ENCODE results near the gene FAM181B.

The FAM181B gene

GRCh38 chr11:82738091-82738490, 4.4 kb upstream of the FAM181B start:
- no peak for TF ChIP-seq SIN3A (IDR thresholded peaks at IDR 0.05; ENCODE audit: borderline replicate concordance, insufficient read depth, low read length)

- TF ChIP-seq POLR2AphosphoS5 (IDR thresholded peaks at IDR 0.05; ENCODE audit: low read depth, low read length) (no peak), SIN3A (IDR thresholded peaks at IDR 0.05; ENCODE audit: borderline replicate concordance, insufficient read depth, low read length) (no peak), REST (IDR thresholded peaks at IDR 0.05; ENCODE audit: insufficient read depth in 1 of 2, low read depth in 2 of 2, low read length in 2 of 2) (no peak), FOXP2 (optimal IDR thresholded peaks at IDR 0.05; ENCODE audit: borderline replicate concordance, extremely low read depth, extremely low read length, insufficient read depth) (no peak), TAF1 (IDR thresholded peaks at IDR 0.05; ENCODE audit: borderline replicate concordance, insufficient read depth, low read length) (no peak)
These were observed 436 bp upstream of the FAM181B start for GRCh38 chr11:82734120-82734479.

DNA sequence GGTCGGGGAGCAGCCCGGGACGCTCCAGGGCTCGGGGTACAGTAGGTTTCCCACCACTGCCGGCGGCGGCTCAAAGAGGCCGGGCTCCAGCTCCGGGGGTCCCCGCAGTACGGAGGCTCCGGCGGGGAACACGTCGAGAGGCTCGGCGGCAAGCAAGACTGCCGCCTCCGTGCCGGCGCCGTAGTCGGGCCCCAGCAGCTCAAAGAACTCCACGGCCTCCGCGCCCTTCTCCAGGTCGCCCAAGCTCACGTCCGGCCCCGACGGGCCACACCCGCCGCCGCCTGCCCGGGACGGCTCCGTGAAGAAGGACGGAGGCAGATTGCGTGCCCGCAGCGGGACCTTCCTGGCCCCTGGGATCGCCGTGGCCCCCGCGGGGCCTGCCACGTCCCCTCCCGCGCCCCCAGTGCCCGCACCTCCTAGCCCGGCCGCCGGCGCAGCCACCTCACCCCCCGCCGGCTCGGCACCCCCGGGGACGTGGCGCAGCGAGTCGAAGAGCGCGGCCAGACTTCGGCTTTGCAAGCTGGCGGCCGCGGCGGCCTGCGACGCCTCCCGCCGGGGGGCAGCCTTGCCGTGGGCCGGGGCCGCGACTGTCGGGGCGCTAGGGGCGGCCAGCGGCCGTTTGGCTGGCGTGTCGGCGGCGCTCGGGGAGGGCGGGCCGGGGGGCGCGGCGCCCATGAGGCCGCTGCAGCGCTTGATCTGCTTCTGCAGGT, 775 bp downstream of the FAM181B start:
- TF ChIP-seq POLR2AphosphoS5 (IDR thresholded peaks at IDR 0.05; ENCODE audit: low read depth, low read length) = no peak
- no peak for TF ChIP-seq TAF1 (IDR thresholded peaks at IDR 0.05; ENCODE audit: borderline replicate concordance, insufficient read depth, low read length)
- TF ChIP-seq REST (IDR thresholded peaks at IDR 0.05; ENCODE audit: insufficient read depth in 1 of 2, low read depth in 2 of 2, low read length in 2 of 2) = no peak
- TF ChIP-seq SIN3A (IDR thresholded peaks at IDR 0.05; ENCODE audit: borderline replicate concordance, insufficient read depth, low read length) = no peak
- no peak for TF ChIP-seq FOXP2 (optimal IDR thresholded peaks at IDR 0.05; ENCODE audit: borderline replicate concordance, extremely low read depth, extremely low read length, insufficient read depth)

- TF ChIP-seq TAF1 (IDR thresholded peaks at IDR 0.05; ENCODE audit: borderline replicate concordance, insufficient read depth, low read length) (no peak), FOXP2 (optimal IDR thresholded peaks at IDR 0.05; ENCODE audit: borderline replicate concordance, extremely low read depth, extremely low read length, insufficient read depth) (no peak)
These were observed 1.3 kb downstream of the FAM181B start for GRCh38 chr11:82732348-82732733.

GRCh38 chr11:82731691-82732277, 1.9 kb downstream of the FAM181B start:
- TF ChIP-seq FOXP2 (optimal IDR thresholded peaks at IDR 0.05; ENCODE audit: borderline replicate concordance, extremely low read depth, extremely low read length, insufficient read depth) (no peak), SIN3A (IDR thresholded peaks at IDR 0.05; ENCODE audit: borderline replicate concordance, insufficient read depth, low read length) (no peak), POLR2AphosphoS5 (IDR thresholded peaks at IDR 0.05; ENCODE audit: low read depth, low read length) (no peak), REST (IDR thresholded peaks at IDR 0.05; ENCODE audit: insufficient read depth in 1 of 2, low read depth in 2 of 2, low read length in 2 of 2) (no peak), TAF1 (IDR thresholded peaks at IDR 0.05; ENCODE audit: borderline replicate concordance, insufficient read depth, low read length) (no peak)

- TF ChIP-seq TAF1 (IDR thresholded peaks at IDR 0.05; ENCODE audit: borderline replicate concordance, insufficient read depth, low read length) (no peak), SIN3A (IDR thresholded peaks at IDR 0.05; ENCODE audit: borderline replicate concordance, insufficient read depth, low read length) (no peak), FOXP2 (optimal IDR thresholded peaks at IDR 0.05; ENCODE audit: borderline replicate concordance, extremely low read depth, extremely low read length, insufficient read depth) (no peak), POLR2AphosphoS5 (IDR thresholded peaks at IDR 0.05; ENCODE audit: low read depth, low read length) (no peak), REST (IDR thresholded peaks at IDR 0.05; ENCODE audit: insufficient read depth in 1 of 2, low read depth in 2 of 2, low read length in 2 of 2) (no peak)
These were observed 2.9 kb downstream of the FAM181B start for GRCh38 chr11:82730754-82731153.
